K562 (cell line): ENCODE data around the gene OXNAD1. TPM values are rescaled to one million over a fixed set of nuclear protein-coding genes. Genes with fewer than 3 reads are reported as not detected.

ENCODE experiments used
- ATF3 ChIP-seq, 2 experiments: fragments of 450-650 bp in 1 of 2; sonication (generic) in 1 of 2; formaldehyde crosslinking in 1 of 2; IDR thresholded peaks in 1 of 2; conservative IDR thresholded peaks in 1 of 2; 2 replicates each; pipeline versions ENCODE4 v1.6.1 to v1.8.1; 2016 to 2023; ENCODE audit warnings: mild to moderate bottlenecking in 2 of 2, moderate library complexity in 2 of 2, inconsistent platforms in 1 of 2, missing genetic modification reagents in 1 of 2
- BRCA1 ChIP-seq, 2 experiments: fragments of 450-650 bp in 1 of 2; sonication (generic) in 1 of 2; formaldehyde crosslinking in 1 of 2; IDR thresholded peaks; 2 replicates each; pipeline versions ENCODE4 v1.5.0 to v1.6.1; 2017 to 2020; ENCODE audit warnings: mild to moderate bottlenecking in 1 of 2, missing genetic modification reagents in 1 of 2
- BRD9 ChIP-seq: fragments of 450-650 bp; IDR thresholded peaks from 2 replicates; pipeline ENCODE4 v1.6.1; 2018; ENCODE audit warnings: low read depth; ENCODE audit not compliant: partially characterized antibody
- FOXP1 ChIP-seq: sonication (generic); formaldehyde crosslinking; IDR thresholded peaks from 2 replicates; pipeline ENCODE4 v1.8.0; 2022; ENCODE audit warnings: mild to moderate bottlenecking, missing genetic modification reagents
- HDAC3 ChIP-seq: fragments of 450-650 bp; IDR thresholded peaks from 2 replicates; pipeline ENCODE4 v1.6.1; 2018; ENCODE audit warnings: borderline replicate concordance, mild to moderate bottlenecking, moderate library complexity; ENCODE audit not compliant: partially characterized antibody
- HNRNPUL1 ChIP-seq: fragments of 200-400 bp; formaldehyde crosslinking; IDR thresholded peaks from 2 replicates; pipeline ENCODE4 v1.6.1; 2017; ENCODE audit warnings: low read length
- HOMEZ ChIP-seq: fragments of 250-450 bp; sonication (Bioruptor Pico); IDR thresholded peaks from 2 replicates; pipeline ENCODE4 v1.4.0; 2020; ENCODE audit warnings: mild to moderate bottlenecking, moderate library complexity
- KLF1 ChIP-seq: fragments of 450-650 bp; IDR thresholded peaks from 2 replicates; pipeline ENCODE4 v1.6.1; 2016; ENCODE audit warnings: missing genetic modification characterization, missing compliant biosample characterization
- RBM15 ChIP-seq: fragments of 200-400 bp; formaldehyde crosslinking; IDR thresholded peaks from 2 replicates; pipeline ENCODE4 v1.6.1; 2018; ENCODE audit warnings: mild to moderate bottlenecking, low read length, moderate library complexity; ENCODE audit not compliant: insufficient read depth
- RBM34 ChIP-seq: fragments of 200-400 bp; formaldehyde crosslinking; IDR thresholded peaks from 2 replicates; pipeline ENCODE4 v1.6.1; 2018; ENCODE audit warnings: low read length, borderline replicate concordance; ENCODE audit not compliant: insufficient read depth
- RFX1 ChIP-seq: fragments of 450-650 bp; IDR thresholded peaks from 2 replicates; pipeline ENCODE4 v1.6.1; 2016; ENCODE audit warnings: mild to moderate bottlenecking, moderate library complexity
- SIN3A ChIP-seq, 2 experiments: fragments of 150-350 bp in 1 of 2; IDR thresholded peaks; 2 replicates each; pipeline ENCODE4 v1.6.1; 2011 to 2016; ENCODE audit warnings: borderline replicate concordance in 2 of 2, low read depth in 2 of 2, low read length in 2 of 2, mild to moderate bottlenecking in 2 of 2, moderate library complexity in 2 of 2; ENCODE audit not compliant: control insufficient read depth in 1 of 2
- ZBTB33 ChIP-seq: sonication (generic); formaldehyde crosslinking; IDR thresholded peaks from 2 replicates; pipeline ENCODE4 v1.8.1; 2023; ENCODE audit warnings: mild to moderate bottlenecking, missing genetic modification reagents
- ZNF511 ChIP-seq: sonication (generic); formaldehyde crosslinking; IDR thresholded peaks from 2 replicates; pipeline ENCODE4 v1.8.0; 2022; ENCODE audit warnings: mild to moderate bottlenecking, missing genetic modification reagents
- ZNF518B ChIP-seq: fragments of 250-450 bp; sonication (Bioruptor Pico); IDR thresholded peaks from 2 replicates; pipeline ENCODE4 v1.5.0; 2021; ENCODE audit warnings: mild to moderate bottlenecking, moderate library complexity
- polyA plus RNA-seq, 8 experiments: library from polyadenylated mRNA; depleted of rRNA in 4 of 8; stranded (reverse) in 5 of 8; unstranded in 3 of 8; fragments of >200 nt; fragmentation: Nextera tagmentation in 2 of 8; fragmentation: Illumina TruSeq in 1 of 8; extraction: Ambion mirVana in 2 of 8; extraction: Trizol in 1 of 8; gene quantifications; 2 replicates each; pipeline versions ENCODE4 v1.2.1 to v1.2.3, GENCODE V29; 2011 to 2014; ENCODE audit warnings: inconsistent platforms in 1 of 8, missing spikeins in 1 of 8
- total RNA-seq, 7 experiments: library from RNA; depleted of rRNA in 6 of 7; stranded (reverse); fragments of >200 nt in 6 of 7; fragmentation: Illumina TruSeq in 2 of 7; extraction: Trizol in 2 of 7; gene quantifications; 2 replicates each; pipeline versions ENCODE4 v1.2.1 to v1.2.3, GENCODE V29; 2011 to 2021; ENCODE audit warnings: low replicate concordance in 1 of 7

OXNAD1 gene
- total and polyA plus RNA-seq, 9 of the 15 experiments (the other 6 are each of a cell fraction or from before 2014, with no cell fraction given), result 12.8 to 44.4 (median 41.1) TPM

GRCh38 chr3:16264708-16265454 is at the start of gene OXNAD1, which contains the start of gene DPH3 (continued):
- TF ChIP-seq RBM34 (no peak), ZNF511 (CRISPR knock-in tag) (no peak; the same call in 1 of the 2 replicates), FOXP1 (CRISPR knock-in tag) (no peak; the same call in 1 of the 2 replicates), HDAC3 (no peak), RBM15 (no peak), KLF1 (tag) (peak; percentile 98), HNRNPUL1 (no peak), BRCA1 (IDR thresholded peaks at IDR 0.05) (no peak), BRCA1 (CRISPR knock-in tag; IDR thresholded peaks at IDR 0.05) (no peak), ZNF518B (CRISPR knock-in tag) (no peak), SIN3A (IDR thresholded peaks at IDR 0.05; ENCODE audit: borderline replicate concordance in 2 of 2, control insufficient read depth in 1 of 2, low read depth in 2 of 2, low read length in 2 of 2) (peak; percentile 80 to 99), ZBTB33 (no peak), BRD9 (no peak), RFX1 (peak; percentile 97), HOMEZ (CRISPR knock-in tag) (0 out of 2 replicates have a peak, but pooled peaks have one; percentile 46), ATF3 (IDR thresholded peaks at IDR 0.05) (peak; percentile 99), ATF3 (CRISPR knock-in tag; conservative IDR thresholded peaks at IDR 0.05) (peak; percentile 94)
